COR-L47 (cell line): ENCODE measurements around the gene HIF1A.
A peak's percentile ranks its signal among the peaks of the same experiment; 100 is the strongest.
"Not testable (repeated sequence)": the region's sequence is repeated elsewhere in the genome, so short reads cannot be mapped to it uniquely, and the experiment has no call there.

Source experiments
- DNase-seq: peaks from one replicate; lab custom pipeline; 2025; lab: John Stamatoyannopoulos, UW

The HIF1A gene

GRCh38 chr14:61708693-61709092 lies 13.4 kb downstream of the HIF1A start:
- not testable (repeated sequence) for DNase-seq

- DNase-seq, result peak; percentile 67
Measured at GRCh38 chr14:61710853-61711817, 15.8 kb downstream of the HIF1A start.

- DNase-seq, result no peak
Measured at GRCh38 chr14:61712137-61712536, 16.8 kb downstream of the HIF1A start.

- DNase-seq, result no peak
Measured at GRCh38 chr14:61713724-61714437, 18.6 kb downstream of the HIF1A start.

GRCh38 chr14:61716956-61717355 lies 21.6 kb downstream of the HIF1A start:
- no peak for DNase-seq

- DNase-seq, result no peak
Measured at GRCh38 chr14:61718039-61718438, 22.7 kb downstream of the HIF1A start.

GRCh38 chr14:61719344-61720293 lies 24.3 kb downstream of the HIF1A start:
- no peak for DNase-seq

GRCh38 chr14:61720294-61720661 lies 25.0 kb downstream of the HIF1A start:
- no peak for DNase-seq

GRCh38 chr14:61720741-61721140 lies 25.4 kb downstream of the HIF1A start:
- DNase-seq, result no peak

- no peak for DNase-seq
Measured at GRCh38 chr14:61724133-61724532, 28.8 kb downstream of the HIF1A start.

GRCh38 chr14:61726778-61727658 lies 31.7 kb downstream of the HIF1A start:
- no peak for DNase-seq

- no peak for DNase-seq
Measured at GRCh38 chr14:61730756-61731373, 35.6 kb downstream of the HIF1A start.

- no peak for DNase-seq
Measured at GRCh38 chr14:61733972-61734371, 38.7 kb downstream of the HIF1A start.

GRCh38 chr14:61736751-61737150 lies 41.4 kb downstream of the HIF1A start:
- no peak for DNase-seq

- DNase-seq, result no peak
Measured at GRCh38 chr14:61737915-61738314, 42.6 kb downstream of the HIF1A start.

- DNase-seq, result no peak
Measured at GRCh38 chr14:61739133-61739532, 43.8 kb downstream of the HIF1A start.

- no peak for DNase-seq
Measured at GRCh38 chr14:61742371-61742770, 47.1 kb downstream of the HIF1A start.

- no peak for DNase-seq
Measured at GRCh38 chr14:61744238-61744637, 48.9 kb downstream of the HIF1A start.

- not testable (repeated sequence) for DNase-seq
Measured at GRCh38 chr14:61746346-61746745, 51.0 kb downstream of the HIF1A start.

GRCh38 chr14:61746881-61747280 lies 51.6 kb downstream of the HIF1A start:
- no peak for DNase-seq

GRCh38 chr14:61747342-61747741 lies 52.0 kb downstream of the HIF1A start:
- no peak for DNase-seq
